Stimulated activated CD4-positive, alpha-beta T cell treated with anti-CD3 and anti-CD28 coated beads, Interleukin-2, amount 100 ng/mL, for 4 hours (primary cell): Measurements from ENCODE around the gene C11orf21.

Experiments used
- DNase-seq: peaks from one replicate; pipeline ENCODE4 v3.0.0-alpha.2; 2020; ENCODE audit warnings: low read depth

The C11orf21 gene

GRCh38 chr11:2260491-2261364 is 41.0 kb downstream of the C11orf21 start:
- DNase-seq: no peak

- DNase-seq: no peak
Observed at GRCh38 chr11:2259897-2260451, 41.7 kb downstream of the C11orf21 start.

GRCh38 chr11:2259466-2259830 is 42.3 kb downstream of the C11orf21 start:
- DNase-seq: no peak

GRCh38 chr11:2258501-2259465 is 42.9 kb downstream of the C11orf21 start:
- no peak for DNase-seq

GRCh38 chr11:2256951-2257700 is 44.6 kb downstream of the C11orf21 start:
- no peak for DNase-seq

- DNase-seq: no peak
Observed at GRCh38 chr11:2256293-2256913, 45.3 kb downstream of the C11orf21 start.

GRCh38 chr11:2252018-2252417 is 49.7 kb downstream of the C11orf21 start:
- DNase-seq: no peak

GRCh38 chr11:2251138-2251537 is 50.6 kb downstream of the C11orf21 start:
- no peak for DNase-seq

GRCh38 chr11:2250485-2250884 is 51.2 kb downstream of the C11orf21 start:
- no peak for DNase-seq

- no peak for DNase-seq
Observed at GRCh38 chr11:2250041-2250440, 51.7 kb downstream of the C11orf21 start.

- no peak for DNase-seq
Observed at GRCh38 chr11:2249189-2249916, 52.4 kb downstream of the C11orf21 start.

GRCh38 chr11:2248762-2249161 is 53.0 kb downstream of the C11orf21 start:
- no peak for DNase-seq

GRCh38 chr11:2248242-2248641 is 53.5 kb downstream of the C11orf21 start:
- DNase-seq: no peak

- DNase-seq: no peak
Observed at GRCh38 chr11:2247496-2247895, 54.2 kb downstream of the C11orf21 start.
